CD4-positive, alpha-beta T cell treated with Interleukin-1 beta for 1 hour (primary cell): ENCODE results near the gene CDH4.
"Not testable (repeated sequence)": the region's sequence is repeated elsewhere in the genome, so short reads cannot be mapped to it uniquely, and the experiment has no call there.

Experiments used
- DNase-seq, 2 donors: peaks; one replicate each; pipeline ENCODE4 v3.0.0-alpha.2; 2020 to 2022

The CDH4 gene

GRCh38 chr20:61841966-61842365, 589.9 kb downstream of the CDH4 start:
- no peak for DNase-seq

- no peak for DNase-seq
Measured at GRCh38 chr20:61844621-61845020, 592.6 kb downstream of the CDH4 start.

GRCh38 chr20:61845233-61845671, 593.2 kb downstream of the CDH4 start:
- no peak for DNase-seq

GRCh38 chr20:61846074-61846473, 594.0 kb downstream of the CDH4 start:
- no peak for DNase-seq

GRCh38 chr20:61846741-61847419, 594.8 kb downstream of the CDH4 start:
- no peak for DNase-seq

GRCh38 chr20:61847420-61847748, 595.3 kb downstream of the CDH4 start:
- no peak for DNase-seq

- DNase-seq, result no peak
Measured at GRCh38 chr20:61847986-61848385, 595.9 kb downstream of the CDH4 start.

GRCh38 chr20:61848851-61849250, 596.8 kb downstream of the CDH4 start:
- DNase-seq, result no peak

- no peak for DNase-seq
Measured at GRCh38 chr20:61849376-61849775, 597.3 kb downstream of the CDH4 start.

- DNase-seq, result no peak
Measured at GRCh38 chr20:61849822-61850221, 597.8 kb downstream of the CDH4 start.

GRCh38 chr20:61850457-61850856, 598.4 kb downstream of the CDH4 start:
- no peak for DNase-seq

- no peak for DNase-seq
Measured at GRCh38 chr20:61850926-61851900, 599.2 kb downstream of the CDH4 start.

GRCh38 chr20:61852268-61853072, 600.4 kb downstream of the CDH4 start:
- DNase-seq, result no peak

GRCh38 chr20:61853073-61854005, 601.3 kb downstream of the CDH4 start:
- no peak for DNase-seq

- not testable (repeated sequence) for DNase-seq
Measured at GRCh38 chr20:61854538-61854937, 602.5 kb downstream of the CDH4 start.

GRCh38 chr20:61855286-61855685, 603.2 kb downstream of the CDH4 start:
- DNase-seq, result no peak

- DNase-seq, result no peak
Measured at GRCh38 chr20:61856626-61857413, 604.8 kb downstream of the CDH4 start.

- no peak for DNase-seq
Measured at GRCh38 chr20:61857414-61857775, 605.3 kb downstream of the CDH4 start.

- DNase-seq, result no peak
Measured at GRCh38 chr20:61857884-61858283, 605.8 kb downstream of the CDH4 start.

- no peak for DNase-seq
Measured at GRCh38 chr20:61859767-61860166, 607.7 kb downstream of the CDH4 start.

GRCh38 chr20:61860260-61860987, 608.4 kb downstream of the CDH4 start:
- DNase-seq, result no peak
